ENCODE data around the gene MSI2. TPM values are rescaled to one million over a fixed set of nuclear protein-coding genes. Genes with fewer than 3 reads are reported as not detected.

The MSI2 gene
- total RNA-seq, 1 donor from 2014 or later = 75.5 TPM

GRCh38 chr17:57266902-57267311 is 10.6 kb downstream of the MSI2 start:
- peaks cover 65% of the 10 kb centered on the region for H3K36me3 Mint-ChIP-seq (ENCODE audit: unreplicated experiment)
- no peak overlapping the region for H3K27ac Mint-ChIP-seq (ENCODE audit: unreplicated experiment)
- DNase-seq (ENCODE audit: extremely low spot score, unreplicated experiment) = no peak
- H3K27me3 Mint-ChIP-seq (ENCODE audit: unreplicated experiment) = no peaks in the 10 kb centered on the region
- H3K9me3 Mint-ChIP-seq (ENCODE audit: unreplicated experiment) = no peaks in the 10 kb centered on the region
- H3K4me3 Mint-ChIP-seq (ENCODE audit: unreplicated experiment) = no peak overlapping the region
- peaks cover 2% of the 10 kb centered on the region for H3K4me1 Mint-ChIP-seq (ENCODE audit: unreplicated experiment)
- TF ChIP-seq CTCF (IDR thresholded peaks at IDR 0.05) = no peak

- peaks cover 58% of the 10 kb centered on the region for H3K36me3 Mint-ChIP-seq (ENCODE audit: unreplicated experiment)
- no peak for TF ChIP-seq CTCF (IDR thresholded peaks at IDR 0.05)
- no peak overlapping the region for H3K4me3 Mint-ChIP-seq (ENCODE audit: unreplicated experiment)
- H3K27me3 Mint-ChIP-seq (ENCODE audit: unreplicated experiment) = no peaks in the 10 kb centered on the region
- no peak overlapping the region for H3K27ac Mint-ChIP-seq (ENCODE audit: unreplicated experiment)
- no peak for DNase-seq (ENCODE audit: extremely low spot score, unreplicated experiment)
- H3K4me1 Mint-ChIP-seq (ENCODE audit: unreplicated experiment) = peaks cover 2% of the 10 kb centered on the region
- no peaks in the 10 kb centered on the region for H3K9me3 Mint-ChIP-seq (ENCODE audit: unreplicated experiment)
These were observed 11.9 kb downstream of the MSI2 start for GRCh38 chr17:57268181-57268580.

- Mint-ChIP-seq H3K27me3 (ENCODE audit: unreplicated experiment) (no peaks in the 10 kb centered on the region), H3K4me3 (ENCODE audit: unreplicated experiment) (no peak overlapping the region), H3K4me1 (ENCODE audit: unreplicated experiment) (peaks cover 2% of the 10 kb centered on the region), H3K9me3 (ENCODE audit: unreplicated experiment) (no peaks in the 10 kb centered on the region), H3K27ac (ENCODE audit: unreplicated experiment) (no peak overlapping the region), H3K36me3 (ENCODE audit: unreplicated experiment) (peaks cover 54% of the 10 kb centered on the region)
- no peak for DNase-seq (ENCODE audit: extremely low spot score, unreplicated experiment)
- no peak for TF ChIP-seq CTCF (IDR thresholded peaks at IDR 0.05)
These were observed 12.7 kb downstream of the MSI2 start for GRCh38 chr17:57269052-57269451.

DNA sequence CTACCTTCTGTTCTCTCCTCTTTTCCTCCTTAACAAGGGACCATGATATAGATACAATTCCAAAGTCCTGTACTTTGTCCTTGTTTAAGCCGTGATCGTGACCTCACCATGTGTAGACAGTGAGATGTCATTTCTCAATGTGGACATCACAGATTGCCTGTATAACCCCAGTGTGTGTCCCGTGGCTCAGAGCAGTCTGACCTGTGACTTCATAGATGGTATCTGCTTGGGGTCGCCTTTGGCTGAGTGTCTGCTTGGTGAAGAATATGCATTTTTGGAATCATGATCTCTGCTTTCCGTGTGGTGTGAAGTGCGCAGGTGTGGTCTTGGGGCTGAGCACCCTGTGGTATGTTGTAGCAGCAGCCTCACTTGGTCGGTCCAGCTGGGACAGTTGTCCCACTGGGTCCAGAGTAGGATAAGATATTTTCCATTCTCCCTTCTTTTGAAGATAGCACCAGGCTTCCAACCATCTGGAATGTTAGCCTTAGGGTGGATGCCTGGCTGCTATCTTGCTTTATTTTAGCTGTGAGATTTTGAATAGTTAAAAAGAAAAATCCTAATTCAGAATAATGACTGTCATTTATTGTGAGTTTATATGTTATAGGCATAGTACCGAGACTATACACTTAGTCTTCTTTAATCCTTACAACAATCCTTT is 13.4 kb downstream of the MSI2 start:
- H3K27me3 Mint-ChIP-seq (ENCODE audit: unreplicated experiment) = no peaks in the 10 kb centered on the region
- no peak for DNase-seq (ENCODE audit: extremely low spot score, unreplicated experiment)
- TF ChIP-seq CTCF (IDR thresholded peaks at IDR 0.05) = no peak
- no peak overlapping the region for H3K4me3 Mint-ChIP-seq (ENCODE audit: unreplicated experiment)
- peaks cover 2% of the 10 kb centered on the region for H3K4me1 Mint-ChIP-seq (ENCODE audit: unreplicated experiment)
- H3K27ac Mint-ChIP-seq (ENCODE audit: unreplicated experiment) = no peak overlapping the region
- no peaks in the 10 kb centered on the region for H3K9me3 Mint-ChIP-seq (ENCODE audit: unreplicated experiment)
- H3K36me3 Mint-ChIP-seq (ENCODE audit: unreplicated experiment) = peaks cover 60% of the 10 kb centered on the region

GRCh38 chr17:57270801-57271245 is 14.5 kb downstream of the MSI2 start:
- Mint-ChIP-seq H3K27me3 (ENCODE audit: unreplicated experiment) (no peaks in the 10 kb centered on the region), H3K27ac (ENCODE audit: unreplicated experiment) (no peak overlapping the region), H3K36me3 (ENCODE audit: unreplicated experiment) (peaks cover 66% of the 10 kb centered on the region), H3K9me3 (ENCODE audit: unreplicated experiment) (no peaks in the 10 kb centered on the region), H3K4me1 (ENCODE audit: unreplicated experiment) (peaks cover 2% of the 10 kb centered on the region), H3K4me3 (ENCODE audit: unreplicated experiment) (no peak overlapping the region)
- TF ChIP-seq CTCF (IDR thresholded peaks at IDR 0.05) = no peak
- no peak for DNase-seq (ENCODE audit: extremely low spot score, unreplicated experiment)

Data from osteocyte (in vitro differentiated cells).